ENCODE results near the gene SRRD.
A peak's percentile ranks its signal among the peaks of the same experiment; 100 is the strongest.

SRRD gene, protein sequence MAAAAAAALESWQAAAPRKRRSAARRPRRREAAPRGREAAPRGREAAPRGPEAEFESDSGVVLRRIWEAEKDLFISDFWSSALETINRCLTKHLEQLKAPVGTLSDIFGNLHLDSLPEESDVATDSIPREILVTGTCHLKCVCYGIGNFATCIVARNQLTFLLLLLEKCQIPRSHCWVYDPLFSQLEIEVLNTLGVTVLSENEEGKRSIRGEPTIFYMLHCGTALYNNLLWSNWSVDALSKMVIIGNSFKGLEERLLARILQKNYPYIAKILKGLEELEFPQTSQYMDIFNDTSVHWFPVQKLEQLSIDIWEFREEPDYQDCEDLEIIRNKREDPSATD

DNA sequence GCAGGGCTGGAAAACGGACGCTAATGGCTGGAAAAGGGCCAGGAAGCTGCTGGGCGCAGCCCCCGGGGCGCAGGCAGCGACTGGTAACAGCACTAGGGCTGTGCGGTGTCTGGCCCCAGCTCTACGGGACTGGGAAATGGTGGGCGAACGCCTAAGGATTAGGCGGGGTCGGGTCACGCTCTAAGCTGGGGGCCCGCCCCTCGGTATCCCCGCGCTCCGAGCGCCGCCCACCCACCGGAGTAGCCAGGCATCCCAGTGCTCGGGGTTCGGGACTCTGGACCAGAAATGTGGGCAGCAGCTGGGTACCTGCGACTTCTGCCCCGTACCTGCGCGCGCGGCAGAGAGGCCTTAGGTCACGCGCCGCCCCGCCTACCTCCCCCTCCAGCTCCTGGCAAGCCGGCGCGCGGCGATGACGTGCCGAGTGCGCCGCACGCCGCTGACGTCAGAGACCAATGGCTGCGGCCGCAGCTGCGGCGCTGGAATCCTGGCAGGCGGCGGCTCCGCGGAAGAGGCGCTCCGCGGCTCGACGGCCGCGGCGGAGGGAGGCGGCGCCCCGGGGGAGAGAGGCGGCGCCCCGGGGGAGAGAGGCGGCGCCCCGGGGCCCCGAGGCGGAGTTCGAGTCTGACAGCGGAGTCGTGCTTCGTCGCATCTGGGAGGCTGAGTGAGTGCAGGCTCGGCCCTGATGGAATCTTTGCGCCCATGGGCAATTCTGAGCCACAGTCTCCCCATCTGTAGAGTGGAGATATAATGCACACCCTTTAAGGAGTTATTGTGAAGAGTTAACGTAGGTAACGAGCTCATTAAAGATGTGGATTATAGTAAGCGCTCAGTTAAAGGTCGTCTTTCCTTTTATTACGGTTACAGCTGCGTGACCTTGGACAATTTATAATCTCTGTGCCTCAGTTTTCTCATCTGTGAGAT is at the start of gene SRRD, which contains the start of gene HPS4:
SRRD (plus strand) TSS at position 439 of the 921 bp plus-strand sequence; CDS start at position 453, 14 bp downstream.
HPS4 (minus strand) TSS at position 345 of the 921 bp plus-strand sequence. CDS start 2,021 bp downstream, outside the sequence.
- Histone ChIP-seq H3K9me3 (ENCODE audit: insufficient read depth, low read length) (no peaks in the 10 kb centered on the region), H3K79me2 (ENCODE audit: insufficient read depth, low read length) (peaks cover 57% of the 10 kb centered on the region), H3K4me3 (ENCODE audit: insufficient read depth, low read length, poor library complexity, severe bottlenecking) (peak within 1 kb of the TSS; percentile 82), H3K27ac (ENCODE audit: low read depth, low read length) (peak within 1 kb of the TSS; percentile 89), H4K20me1 (ENCODE audit: low read depth, low read length) (no peaks in the 10 kb centered on the region), H3K36me3 (ENCODE audit: low read length) (no peaks in the 10 kb centered on the region), H3K9ac (ENCODE audit: low read length) (peak within 1 kb of the TSS; percentile 83), H2AFZ (ENCODE audit: low read depth, low read length, severe bottlenecking) (peak within 1 kb of the TSS; percentile 57), H3K9me2 (replicated peaks; ENCODE audit: insufficient read depth, low read length) (no peaks in the 10 kb centered on the region), H3F3A (ENCODE audit: insufficient read depth) (peaks cover 27% of the 10 kb centered on the region), H3K27me3 (ENCODE audit: low read length) (no peaks in the 10 kb centered on the region), H3K4me2 (ENCODE audit: low read depth, low read length, poor library complexity, severe bottlenecking) (peak within 1 kb of the TSS; percentile 98)
- TF ChIP-seq EZH2phosphoT487 (conservative IDR thresholded peaks at IDR 0.05; ENCODE audit: low read length) = no peak
- TF ChIP-seq, protein P1, sequence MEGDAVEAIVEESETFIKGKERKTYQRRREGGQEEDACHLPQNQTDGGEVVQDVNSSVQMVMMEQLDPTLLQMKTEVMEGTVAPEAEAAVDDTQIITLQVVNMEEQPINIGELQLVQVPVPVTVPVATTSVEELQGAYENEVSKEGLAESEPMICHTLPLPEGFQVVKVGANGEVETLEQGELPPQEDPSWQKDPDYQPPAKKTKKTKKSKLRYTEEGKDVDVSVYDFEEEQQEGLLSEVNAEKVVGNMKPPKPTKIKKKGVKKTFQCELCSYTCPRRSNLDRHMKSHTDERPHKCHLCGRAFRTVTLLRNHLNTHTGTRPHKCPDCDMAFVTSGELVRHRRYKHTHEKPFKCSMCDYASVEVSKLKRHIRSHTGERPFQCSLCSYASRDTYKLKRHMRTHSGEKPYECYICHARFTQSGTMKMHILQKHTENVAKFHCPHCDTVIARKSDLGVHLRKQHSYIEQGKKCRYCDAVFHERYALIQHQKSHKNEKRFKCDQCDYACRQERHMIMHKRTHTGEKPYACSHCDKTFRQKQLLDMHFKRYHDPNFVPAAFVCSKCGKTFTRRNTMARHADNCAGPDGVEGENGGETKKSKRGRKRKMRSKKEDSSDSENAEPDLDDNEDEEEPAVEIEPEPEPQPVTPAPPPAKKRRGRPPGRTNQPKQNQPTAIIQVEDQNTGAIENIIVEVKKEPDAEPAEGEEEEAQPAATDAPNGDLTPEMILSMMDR (IDR thresholded peaks at IDR 0.05; ENCODE audit: insufficient read depth, low read length, poor library complexity, severe bottlenecking) = no peak

DNA sequence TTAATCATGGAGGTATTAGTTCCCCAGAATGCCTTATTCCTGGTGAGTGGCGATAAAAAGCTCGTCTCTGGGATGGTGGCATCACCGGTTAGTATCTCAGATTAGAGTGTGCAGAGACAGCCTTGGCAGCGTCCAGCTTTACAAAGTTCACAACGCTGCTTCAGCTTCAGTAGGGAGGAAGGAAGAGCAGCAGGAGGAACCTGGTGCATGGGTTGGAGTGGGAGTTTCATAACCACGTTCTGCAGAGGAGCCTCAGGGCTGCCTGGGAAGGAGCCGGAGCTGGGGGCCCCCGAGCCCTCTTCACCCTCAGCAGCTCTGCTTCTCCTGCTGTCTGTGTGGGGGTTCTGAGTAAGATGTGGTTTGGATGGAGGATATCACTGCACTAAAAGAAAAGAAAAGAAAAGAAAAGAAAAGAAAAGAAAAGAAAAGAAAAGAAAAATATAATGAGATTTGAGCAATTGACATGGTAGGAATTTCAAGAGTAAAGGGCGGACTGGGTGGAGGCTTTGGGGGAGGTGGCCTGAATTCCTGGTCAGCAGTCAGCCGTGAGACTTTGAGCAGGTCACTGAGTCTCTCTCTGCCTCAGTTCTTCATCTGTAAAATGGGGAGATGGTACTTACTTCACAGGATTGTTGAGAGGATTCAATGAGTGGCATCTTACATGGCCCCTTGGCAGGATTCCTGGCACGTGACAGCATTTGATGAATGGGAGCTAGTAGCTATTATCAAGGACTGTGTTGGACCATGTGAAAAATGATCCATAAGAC is 48.2 kb upstream of the SRRD start:
- TF ChIP-seq, protein P1 (IDR thresholded peaks at IDR 0.05; ENCODE audit: insufficient read depth, low read length, poor library complexity, severe bottlenecking) = no peak
- no peak for TF ChIP-seq EZH2phosphoT487 (conservative IDR thresholded peaks at IDR 0.05; ENCODE audit: low read length)
- no peak overlapping the region for H3K4me3 ChIP-seq (ENCODE audit: insufficient read depth, low read length, poor library complexity, severe bottlenecking)
- H3K9me2 ChIP-seq (replicated peaks; ENCODE audit: insufficient read depth, low read length) = no peaks in the 10 kb centered on the region
- H2AFZ ChIP-seq (ENCODE audit: low read depth, low read length, severe bottlenecking) = no peak overlapping the region
- no peak overlapping the region for H3K9ac ChIP-seq (ENCODE audit: low read length)
- peaks cover 5% of the 10 kb centered on the region for H3F3A ChIP-seq (ENCODE audit: insufficient read depth)
- H3K79me2 ChIP-seq (ENCODE audit: insufficient read depth, low read length) = no peaks in the 10 kb centered on the region
- no peak overlapping the region for H3K27ac ChIP-seq (ENCODE audit: low read depth, low read length)
- no peaks in the 10 kb centered on the region for H4K20me1 ChIP-seq (ENCODE audit: low read depth, low read length)
- H3K9me3 ChIP-seq (ENCODE audit: insufficient read depth, low read length) = no peaks in the 10 kb centered on the region
- H3K4me2 ChIP-seq (ENCODE audit: low read depth, low read length, poor library complexity, severe bottlenecking) = no peak overlapping the region
- H3K36me3 ChIP-seq (ENCODE audit: low read length) = no peaks in the 10 kb centered on the region
- no peaks in the 10 kb centered on the region for H3K27me3 ChIP-seq (ENCODE audit: low read length)

- no peaks in the 10 kb centered on the region for H4K20me1 ChIP-seq (ENCODE audit: low read depth, low read length)
- no peaks in the 10 kb centered on the region for H3K9me2 ChIP-seq (replicated peaks; ENCODE audit: insufficient read depth, low read length)
- no peak overlapping the region for H3K4me3 ChIP-seq (ENCODE audit: insufficient read depth, low read length, poor library complexity, severe bottlenecking)
- no peak overlapping the region for H3K9ac ChIP-seq (ENCODE audit: low read length)
- no peak overlapping the region for H3K27ac ChIP-seq (ENCODE audit: low read depth, low read length)
- H3K36me3 ChIP-seq (ENCODE audit: low read length) = no peaks in the 10 kb centered on the region
- no peaks in the 10 kb centered on the region for H3K9me3 ChIP-seq (ENCODE audit: insufficient read depth, low read length)
- no peaks in the 10 kb centered on the region for H3K27me3 ChIP-seq (ENCODE audit: low read length)
- H3K79me2 ChIP-seq (ENCODE audit: insufficient read depth, low read length) = no peaks in the 10 kb centered on the region
- H2AFZ ChIP-seq (ENCODE audit: low read depth, low read length, severe bottlenecking) = no peak overlapping the region
- no peak overlapping the region for H3K4me2 ChIP-seq (ENCODE audit: low read depth, low read length, poor library complexity, severe bottlenecking)
- H3F3A ChIP-seq (ENCODE audit: insufficient read depth) = no peaks in the 10 kb centered on the region; the same call in 1 of the 2 replicates
- no peak for TF ChIP-seq EZH2phosphoT487 (conservative IDR thresholded peaks at IDR 0.05; ENCODE audit: low read length)
- TF ChIP-seq, protein P1 (IDR thresholded peaks at IDR 0.05; ENCODE audit: insufficient read depth, low read length, poor library complexity, severe bottlenecking) = no peak
Measured at GRCh38 chr22:26436903-26437515, 46.7 kb upstream of the SRRD start.

Measured in SU-DHL-6 (cell line).